Esophagus muscularis mucosa (tissue), 3 donors: ENCODE measurements around the gene PPEF1.

Source experiments
- POLR2A ChIP-seq: fragments of 450-650 bp; IDR thresholded peaks from one replicate; pipeline ENCODE4 v1.6.1; 2017; ENCODE audit warnings: antibody characterized with exemption, moderate library complexity, mild to moderate bottlenecking, low read depth
- POLR2AphosphoS5 ChIP-seq, 2 donors: sonication (generic); formaldehyde crosslinking; IDR thresholded peaks; one replicate each; pipeline ENCODE4 v1.6.1; 2017; ENCODE audit warnings: antibody characterized with exemption in 2 of 2
- TF ChIP-seq, protein P1 (sequence below), 3 experiments: fragments of 200-600 bp in 2 of 3; fragments of 450-650 bp in 1 of 3; sonication (generic) in 2 of 3; IDR thresholded peaks; one replicate each; pipeline ENCODE4 v1.5.1; 2017 to 2019; ENCODE audit warnings: antibody characterized with exemption in 3 of 3, mild to moderate bottlenecking in 2 of 3, moderate library complexity in 1 of 3

DNA sequence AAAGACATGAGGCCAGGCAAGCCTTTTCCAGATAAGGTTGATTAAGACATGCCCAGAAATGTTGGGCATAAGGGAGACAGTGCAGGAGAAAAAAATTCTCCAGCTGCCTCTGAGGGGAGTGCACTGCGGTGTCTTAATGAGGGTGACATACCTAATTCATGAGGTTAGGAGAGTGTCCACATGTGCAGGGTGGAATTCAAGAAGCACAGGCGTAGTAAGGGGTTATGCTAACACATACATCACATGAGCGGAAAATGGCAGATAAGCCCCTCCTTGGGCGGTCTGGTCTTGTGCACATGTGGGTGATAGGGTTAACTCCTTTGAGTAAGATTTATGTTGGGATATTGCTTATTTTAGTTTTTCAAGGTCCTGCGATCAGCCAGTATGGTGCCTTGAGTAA lies 154.1 kb downstream of the PPEF1 start:
- TF ChIP-seq, protein P1, sequence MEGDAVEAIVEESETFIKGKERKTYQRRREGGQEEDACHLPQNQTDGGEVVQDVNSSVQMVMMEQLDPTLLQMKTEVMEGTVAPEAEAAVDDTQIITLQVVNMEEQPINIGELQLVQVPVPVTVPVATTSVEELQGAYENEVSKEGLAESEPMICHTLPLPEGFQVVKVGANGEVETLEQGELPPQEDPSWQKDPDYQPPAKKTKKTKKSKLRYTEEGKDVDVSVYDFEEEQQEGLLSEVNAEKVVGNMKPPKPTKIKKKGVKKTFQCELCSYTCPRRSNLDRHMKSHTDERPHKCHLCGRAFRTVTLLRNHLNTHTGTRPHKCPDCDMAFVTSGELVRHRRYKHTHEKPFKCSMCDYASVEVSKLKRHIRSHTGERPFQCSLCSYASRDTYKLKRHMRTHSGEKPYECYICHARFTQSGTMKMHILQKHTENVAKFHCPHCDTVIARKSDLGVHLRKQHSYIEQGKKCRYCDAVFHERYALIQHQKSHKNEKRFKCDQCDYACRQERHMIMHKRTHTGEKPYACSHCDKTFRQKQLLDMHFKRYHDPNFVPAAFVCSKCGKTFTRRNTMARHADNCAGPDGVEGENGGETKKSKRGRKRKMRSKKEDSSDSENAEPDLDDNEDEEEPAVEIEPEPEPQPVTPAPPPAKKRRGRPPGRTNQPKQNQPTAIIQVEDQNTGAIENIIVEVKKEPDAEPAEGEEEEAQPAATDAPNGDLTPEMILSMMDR (IDR thresholded peaks at IDR 0.05), result no peak
- TF ChIP-seq POLR2A, result no peak
- TF ChIP-seq POLR2AphosphoS5 (IDR thresholded peaks at IDR 0.05), result no peak
